GM18508 (cell line): ENCODE results near the gene MST1R.

Experiments used
- ATAC-seq: cut with Tn5 transposase; IDR thresholded peaks from one replicate; pipeline ENCODE4 v1.9.1; 2021; ENCODE audit warnings: moderate number of reproducible peaks; ENCODE audit not compliant: insufficient read depth, unreplicated experiment

MST1R gene

DNA sequence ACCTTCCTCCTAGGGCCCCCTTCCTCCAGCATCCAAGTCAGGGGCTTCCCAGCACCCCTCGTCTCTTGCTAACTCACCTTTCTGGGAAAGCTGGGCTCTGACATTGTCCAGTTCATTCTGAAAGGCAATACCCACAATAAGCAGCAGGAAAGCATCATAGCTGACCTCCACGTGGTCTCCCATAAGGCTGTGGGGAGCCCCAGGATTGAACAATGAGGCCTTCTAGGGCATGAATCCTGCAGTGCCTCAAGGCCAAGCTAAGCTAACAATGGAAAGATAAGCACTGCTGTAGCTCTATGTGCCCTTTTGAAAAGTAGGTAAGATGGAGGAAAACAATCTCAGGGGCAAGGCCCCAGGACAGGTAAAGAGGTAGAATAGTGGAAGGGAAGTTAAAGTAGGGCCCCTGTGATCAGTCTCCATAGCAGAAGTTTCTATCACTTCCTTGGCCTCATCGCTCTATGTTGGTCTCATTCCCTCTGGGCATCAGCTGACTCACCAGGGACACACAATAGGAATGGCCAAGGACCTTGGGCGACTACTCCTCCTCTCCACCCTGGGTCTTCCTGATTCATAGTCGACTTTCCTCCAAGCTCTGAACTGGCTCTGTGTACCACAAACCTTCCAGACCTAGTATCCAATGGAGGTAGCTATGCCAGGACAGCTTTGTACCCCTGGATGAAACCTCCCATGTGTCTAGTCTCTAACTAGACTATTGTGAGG lies 59.0 kb downstream of the MST1R start:
- ATAC-seq = no peak

DNA sequence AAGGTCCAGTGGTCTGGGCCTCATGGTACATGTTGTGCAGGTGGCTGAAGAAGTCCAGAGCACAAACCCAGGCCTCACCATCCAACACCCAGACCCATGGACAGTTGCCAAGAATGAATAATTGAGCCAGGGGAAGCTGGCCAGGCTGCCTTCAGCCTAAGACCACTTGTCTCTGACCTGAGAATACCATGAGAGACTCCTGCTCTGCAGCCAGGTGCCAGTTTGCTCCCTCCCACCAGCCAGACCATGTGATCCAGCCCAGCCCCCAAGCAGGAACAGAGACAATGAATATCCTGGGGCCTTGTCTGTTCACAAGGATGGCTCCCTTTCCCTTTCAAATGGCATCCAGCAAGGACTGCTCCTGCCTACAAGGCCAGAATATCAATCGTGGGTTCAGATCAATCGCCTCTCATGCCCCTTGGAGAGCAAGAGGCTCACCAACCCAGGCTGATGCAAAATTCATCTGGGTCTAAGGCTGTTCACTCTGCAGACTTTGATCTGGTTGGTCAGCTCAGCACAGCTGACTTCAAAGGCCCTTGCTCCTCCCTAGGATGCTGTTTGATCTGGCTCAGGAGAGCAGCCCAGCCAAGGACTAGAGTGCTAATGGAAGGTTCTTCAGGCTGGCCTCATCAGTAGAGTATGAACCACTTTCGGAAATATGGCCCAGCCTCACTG lies 60.7 kb downstream of the MST1R start:
- ATAC-seq = no peak

DNA sequence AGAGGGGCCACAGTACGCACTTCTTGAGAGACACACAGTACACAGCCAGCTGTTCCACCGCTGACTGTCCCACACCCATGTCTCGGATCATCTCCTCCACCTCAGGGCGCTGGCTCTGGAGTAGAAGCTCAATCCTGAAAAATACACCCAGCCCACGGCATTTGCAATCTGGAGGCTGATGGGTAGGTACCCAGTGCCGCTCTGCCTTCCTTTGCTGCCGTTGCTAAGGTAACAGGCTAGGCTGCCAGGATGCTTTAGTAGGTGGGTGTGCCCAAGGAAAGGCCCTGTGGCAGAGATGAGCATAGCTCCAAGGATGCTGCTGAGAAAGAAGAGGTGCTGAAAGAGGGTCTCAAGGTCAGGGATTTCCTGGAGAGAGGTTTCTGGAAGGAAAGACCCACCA lies 61.9 kb downstream of the MST1R start:
- ATAC-seq = no peak

DNA sequence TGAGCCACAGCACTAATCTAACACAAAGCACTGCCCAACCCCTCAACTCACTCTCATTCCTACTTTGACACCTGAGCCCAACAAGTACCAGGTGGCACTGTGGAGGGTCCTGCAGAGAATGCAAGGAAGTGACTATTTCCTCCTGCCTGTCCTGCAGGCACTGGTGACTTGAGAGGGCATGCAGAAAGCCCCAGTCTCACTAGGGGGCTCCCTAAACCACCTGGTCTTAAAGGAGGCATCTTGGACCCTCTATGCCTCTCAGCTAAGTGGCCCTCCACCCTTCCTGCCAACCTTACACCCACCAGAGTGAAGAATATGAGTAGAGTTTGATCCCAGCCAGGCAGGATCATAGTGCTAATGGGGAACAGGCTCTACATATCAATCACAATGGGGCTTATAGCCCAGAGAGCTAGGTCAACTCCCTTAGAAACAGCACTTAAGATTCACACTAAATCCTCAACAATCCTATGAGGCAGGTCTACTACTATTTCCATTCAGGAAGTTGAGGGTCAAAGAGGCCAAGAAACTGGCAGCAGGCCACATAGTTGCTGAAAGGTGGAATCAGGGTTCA lies 62.5 kb downstream of the MST1R start:
- no peak for ATAC-seq

DNA sequence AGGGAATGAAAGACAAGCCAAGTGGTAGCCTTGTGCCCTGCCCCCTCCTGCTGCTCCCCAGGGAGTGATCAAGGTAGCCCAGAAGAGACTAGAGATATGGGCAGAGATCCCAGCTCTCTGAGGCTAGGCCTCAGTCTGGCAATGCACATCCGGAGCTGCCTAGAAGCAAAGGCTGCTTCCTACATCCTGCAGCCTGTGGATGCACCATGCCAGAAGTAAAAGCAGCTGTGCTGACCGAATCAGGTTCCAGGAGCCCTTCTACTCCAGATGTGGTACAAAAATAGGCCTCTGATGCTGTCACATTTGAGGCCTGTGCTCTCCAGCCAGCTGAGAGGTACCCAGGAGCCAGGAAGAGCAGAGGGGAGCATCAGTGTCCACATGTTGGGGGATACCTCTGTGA lies 63.3 kb downstream of the MST1R start:
- no peak for ATAC-seq

DNA sequence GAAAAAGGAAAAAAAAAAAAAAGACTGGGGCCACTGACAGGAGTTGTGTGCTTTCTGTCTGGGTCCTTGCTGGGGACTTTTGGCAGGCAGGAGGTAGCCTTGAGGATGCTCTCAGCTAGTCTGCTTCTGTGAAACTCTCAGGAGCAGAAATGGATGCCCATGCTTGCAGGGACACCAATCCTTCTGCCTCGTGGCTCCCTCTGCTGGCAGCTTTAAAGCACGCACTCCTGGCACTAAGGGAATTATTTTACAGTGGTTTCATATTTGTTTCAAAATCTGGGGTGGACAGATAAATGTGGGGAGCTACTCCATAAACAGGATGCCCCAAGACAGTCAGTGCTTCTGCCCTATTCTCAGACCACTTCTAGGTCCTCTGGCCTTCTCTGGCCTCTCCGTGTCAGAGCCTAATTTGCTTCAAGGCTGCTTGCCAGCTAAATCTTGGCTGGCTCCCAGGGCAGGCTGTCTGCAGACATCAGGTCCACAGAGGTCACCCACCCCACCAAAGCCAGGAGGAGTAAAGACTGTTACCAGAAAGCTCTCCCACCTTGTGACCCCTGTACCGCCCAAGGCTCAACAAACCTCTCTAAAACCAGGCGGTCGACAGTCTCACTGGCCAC lies 64.4 kb downstream of the MST1R start:
- no peak for ATAC-seq
